Measurements from ENCODE around the gene GGTLC2. TPM values are rescaled to one million over a fixed set of nuclear protein-coding genes. Genes with fewer than 3 reads are reported as not detected.

The GGTLC2 gene
- total RNA-seq, 3 donors from 2014 or later (not counting 1 experiment from before 2014, with no cell fraction given) = not detected

GRCh38 chr22:22600531-22601261 is 43.7 kb upstream of the GGTLC2 start:
- no peaks in the 10 kb centered on the region for H3K36me3 ChIP-seq (ENCODE audit: control insufficient read depth, insufficient read depth, low read length)
- intact Hi-C loops (cut with micrococcal nuclease) = no loop called here
- 94% methylated on average over 6 of the region's 6 CpGs for WGBS (ENCODE audit: insufficient coverage)
- DNase-seq = no peak
- no peak overlapping the region for H3K27ac ChIP-seq (ENCODE audit: low read length)
- H3K27me3 Mint-ChIP-seq (ENCODE audit: low read depth in 2 of 2) = peaks cover 0 to 7% of the 10 kb centered on the region in 2 donors
- H3K9me3 Mint-ChIP-seq = no peaks in the 10 kb centered on the region
- H3K4me1 Mint-ChIP-seq = no peaks in the 10 kb centered on the region
- H3K4me3 Mint-ChIP-seq = no peak overlapping the region
- H3K9me3 ChIP-seq (ENCODE audit: control insufficient read depth, insufficient read depth, low read length) = no peaks in the 10 kb centered on the region
- ATAC-seq = no peak
- H3K4me3 ChIP-seq (ENCODE audit: low read length) = no peak overlapping the region
- no peak overlapping the region for H3K27ac Mint-ChIP-seq
- H3K4me1 ChIP-seq (ENCODE audit: control insufficient read depth, insufficient read depth, low read length) = peaks cover 4% of the 10 kb centered on the region
- no peaks in the 10 kb centered on the region for H3K36me3 Mint-ChIP-seq
- no peak for TF ChIP-seq CTCF (IDR thresholded peaks at IDR 0.05)
- H3K27me3 ChIP-seq (ENCODE audit: control insufficient read depth, insufficient read depth, low read length) = no peaks in the 10 kb centered on the region

GRCh38 chr22:22603470-22603947 is 40.9 kb upstream of the GGTLC2 start:
- Mint-ChIP-seq H3K27ac (no peak overlapping the region), H3K4me1 (no peaks in the 10 kb centered on the region), H3K36me3 (no peaks in the 10 kb centered on the region), H3K27me3 (ENCODE audit: low read depth in 2 of 2) (peaks cover 0 to 9% of the 10 kb centered on the region in 2 donors), H3K4me3 (no peak overlapping the region), H3K9me3 (no peaks in the 10 kb centered on the region)
- WGBS (ENCODE audit: insufficient coverage) = 89% methylated on average over 2 of the region's 3 CpGs
- Histone ChIP-seq H3K4me1 (ENCODE audit: control insufficient read depth, insufficient read depth, low read length) (peaks cover 4% of the 10 kb centered on the region), H3K9me3 (ENCODE audit: control insufficient read depth, insufficient read depth, low read length) (no peaks in the 10 kb centered on the region), H3K36me3 (ENCODE audit: control insufficient read depth, insufficient read depth, low read length) (no peaks in the 10 kb centered on the region), H3K27me3 (ENCODE audit: control insufficient read depth, insufficient read depth, low read length) (no peaks in the 10 kb centered on the region), H3K4me3 (ENCODE audit: low read length) (no peak overlapping the region), H3K27ac (ENCODE audit: low read length) (no peak overlapping the region)
- no peak for DNase-seq
- intact Hi-C loops (cut with micrococcal nuclease) = no loop called here
- no peak for ATAC-seq
- TF ChIP-seq CTCF (IDR thresholded peaks at IDR 0.05) = no peak

GRCh38 chr22:22604326-22605073 is 39.9 kb upstream of the GGTLC2 start:
- intact Hi-C loops (cut with micrococcal nuclease) = no loop called here
- peak overlapping the region; percentile 19 for H3K27ac ChIP-seq (ENCODE audit: low read length)
- DNase-seq = no peak
- H3K4me3 ChIP-seq (ENCODE audit: low read length) = no peak overlapping the region
- ATAC-seq = no peak
- H3K36me3 Mint-ChIP-seq = no peaks in the 10 kb centered on the region
- no peak overlapping the region for H3K27ac Mint-ChIP-seq
- no peaks in the 10 kb centered on the region for H3K36me3 ChIP-seq (ENCODE audit: control insufficient read depth, insufficient read depth, low read length)
- H3K27me3 ChIP-seq (ENCODE audit: control insufficient read depth, insufficient read depth, low read length) = no peaks in the 10 kb centered on the region
- no peaks in the 10 kb centered on the region for H3K9me3 Mint-ChIP-seq
- peaks cover 2 to 14% of the 10 kb centered on the region in 2 donors for H3K27me3 Mint-ChIP-seq (ENCODE audit: low read depth in 2 of 2)
- H3K9me3 ChIP-seq (ENCODE audit: control insufficient read depth, insufficient read depth, low read length) = no peaks in the 10 kb centered on the region
- H3K4me1 ChIP-seq (ENCODE audit: control insufficient read depth, insufficient read depth, low read length) = peaks cover 4% of the 10 kb centered on the region
- no peaks in the 10 kb centered on the region for H3K4me1 Mint-ChIP-seq
- WGBS (ENCODE audit: insufficient coverage) = 61% methylated on average over 3 of the region's 3 CpGs
- TF ChIP-seq CTCF (IDR thresholded peaks at IDR 0.05) = no peak
- H3K4me3 Mint-ChIP-seq = no peak overlapping the region

Measured in natural killer cell (primary cell).